Activated CD4-positive, alpha-beta T cell treated with anti-CD3 and anti-CD28 coated beads, Interleukin-2, amount 50 U/mL, for 1 hour (primary cell): ENCODE data around the gene MTIF3.

Experiments
- DNase-seq: peaks from one replicate; pipeline ENCODE4 v3.0.0-alpha.2; 2020

The MTIF3 gene, protein sequence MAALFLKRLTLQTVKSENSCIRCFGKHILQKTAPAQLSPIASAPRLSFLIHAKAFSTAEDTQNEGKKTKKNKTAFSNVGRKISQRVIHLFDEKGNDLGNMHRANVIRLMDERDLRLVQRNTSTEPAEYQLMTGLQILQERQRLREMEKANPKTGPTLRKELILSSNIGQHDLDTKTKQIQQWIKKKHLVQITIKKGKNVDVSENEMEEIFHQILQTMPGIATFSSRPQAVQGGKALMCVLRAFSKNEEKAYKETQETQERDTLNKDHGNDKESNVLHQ

DNA sequence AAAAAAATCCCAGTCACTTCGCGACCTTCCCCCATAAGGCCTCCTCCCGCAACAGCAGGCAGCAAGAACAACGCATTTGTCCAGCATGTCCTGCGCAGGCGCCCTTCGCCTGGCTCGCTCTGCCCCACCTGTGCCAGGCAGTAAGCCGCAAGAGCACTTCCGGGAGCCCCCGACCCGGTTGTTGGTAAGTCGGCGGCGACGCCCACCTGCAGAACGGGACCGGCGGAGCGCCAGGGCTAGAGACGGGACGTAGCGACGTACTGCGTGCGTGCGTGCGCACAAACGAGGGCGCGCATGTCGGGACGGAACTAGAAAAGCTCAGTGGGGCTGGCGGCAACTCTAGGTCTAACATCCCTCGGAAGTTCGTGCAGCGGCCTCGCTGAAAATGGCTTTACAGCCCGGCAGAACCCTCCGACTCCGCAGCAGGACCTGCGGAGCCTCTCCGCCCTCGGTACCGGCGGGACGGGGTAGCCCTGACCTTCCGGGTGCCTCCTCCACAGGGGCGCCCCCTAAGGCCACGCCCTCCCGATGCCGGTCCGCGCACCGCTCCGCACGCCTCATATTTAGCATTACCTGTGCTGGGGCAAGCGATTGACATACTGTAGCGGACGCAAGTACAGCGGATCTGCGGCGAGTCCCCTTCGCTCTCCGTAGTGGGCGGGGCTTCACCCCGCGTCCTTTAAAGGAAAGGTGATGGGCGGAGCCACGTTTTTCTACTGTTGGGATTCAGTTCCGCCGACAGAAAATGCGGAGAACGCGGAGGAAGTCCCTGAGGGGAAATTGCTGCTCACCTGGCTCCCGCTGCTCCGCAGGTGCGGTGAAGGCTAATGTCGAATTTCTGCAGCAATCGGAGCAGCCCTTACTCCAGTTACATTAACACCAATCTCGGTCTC is at the start of gene MTIF3:
Gene MTIF3, minus strand, starts transcription at position 629 of the 893 bp plus-strand sequence. CDS start 10,116 bp downstream, outside the sequence.
- DNase-seq = peak; percentile 98

DNA sequence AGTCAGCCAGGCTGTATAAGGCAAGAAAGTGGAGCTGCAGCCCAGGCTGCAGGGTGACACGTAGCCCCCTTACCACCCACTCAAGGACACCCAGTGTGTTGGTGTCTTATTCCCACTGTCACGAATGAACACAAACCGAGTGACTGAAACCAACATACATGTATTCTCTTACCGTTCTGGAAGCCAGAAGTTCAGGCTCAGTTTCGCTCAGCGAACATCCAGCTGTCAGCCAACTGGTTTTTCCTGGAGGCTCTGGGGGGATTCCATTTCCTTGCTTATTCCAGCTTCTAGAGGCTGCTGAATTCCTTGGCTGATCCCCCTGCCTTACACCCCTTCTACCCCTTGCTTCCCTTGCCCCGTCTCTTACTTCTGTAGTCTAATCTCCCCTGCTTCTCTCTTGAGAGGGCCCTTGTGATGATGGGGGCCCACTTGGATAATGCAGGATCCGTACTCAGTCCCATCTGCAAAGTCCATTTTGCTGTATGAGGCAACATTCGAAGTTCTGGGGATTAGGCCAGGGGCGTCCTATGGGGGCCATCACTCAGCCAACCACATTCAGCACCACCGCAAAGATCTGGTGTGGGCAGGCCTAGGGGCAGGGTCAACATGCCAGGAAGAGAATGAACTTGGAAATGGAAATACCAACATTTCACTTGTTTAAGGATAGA is 47.3 kb upstream of the MTIF3 start:
- DNase-seq = no peak

DNA sequence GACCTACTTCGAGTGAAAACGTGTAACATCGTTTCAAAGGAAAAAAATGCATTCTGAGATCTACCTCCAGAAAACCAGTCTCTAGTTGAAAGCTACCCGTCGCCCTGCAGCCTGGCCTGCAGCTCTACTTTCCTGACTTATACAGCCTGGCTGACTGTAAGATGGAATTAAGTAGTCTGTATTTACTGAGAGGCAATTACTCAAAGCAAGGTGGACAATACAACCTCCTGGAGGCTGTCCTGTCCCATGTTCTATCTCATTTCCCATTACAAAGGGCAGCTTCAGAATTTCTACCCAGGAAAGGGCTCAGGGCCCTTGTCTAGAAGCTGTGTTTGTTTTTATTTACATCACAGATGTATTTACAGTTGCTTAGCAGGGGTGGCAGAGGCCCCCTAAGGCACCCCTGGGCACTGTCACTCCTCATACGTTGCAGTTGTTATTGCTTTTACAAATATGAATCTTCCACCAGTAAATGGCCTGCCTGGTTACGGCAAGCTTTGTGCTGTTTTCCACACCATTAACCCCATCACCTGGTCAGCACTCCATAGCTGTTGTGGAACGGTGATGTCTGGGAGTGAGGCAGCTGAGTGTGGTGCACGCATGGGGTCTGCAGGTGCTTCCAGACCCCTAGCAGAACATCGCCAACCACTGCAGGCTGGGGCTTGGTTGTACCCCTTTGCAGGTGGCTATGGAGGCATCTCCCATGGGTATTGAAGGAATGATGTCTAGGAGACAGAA is 46.3 kb upstream of the MTIF3 start:
- no peak for DNase-seq

DNA sequence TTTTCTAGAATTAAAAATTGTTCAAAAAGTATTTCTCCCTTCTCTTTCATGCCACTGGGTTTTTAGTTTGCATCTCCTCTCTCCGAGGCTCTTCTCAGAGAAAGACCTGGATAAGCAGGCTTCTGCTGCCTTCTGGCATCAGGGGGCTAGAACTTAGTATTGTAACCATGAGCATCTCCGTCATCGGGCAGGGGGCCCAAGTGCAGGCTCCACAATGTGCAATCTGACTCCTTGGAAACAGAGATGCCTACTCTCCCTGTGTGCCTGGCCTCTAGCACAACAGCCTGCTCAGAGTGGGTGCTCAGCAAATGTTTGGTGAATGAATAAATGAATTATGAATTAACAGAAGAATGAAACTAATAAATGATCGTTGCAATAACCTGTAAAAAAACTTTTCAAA is 45.6 kb upstream of the MTIF3 start:
- no peak for DNase-seq

DNA sequence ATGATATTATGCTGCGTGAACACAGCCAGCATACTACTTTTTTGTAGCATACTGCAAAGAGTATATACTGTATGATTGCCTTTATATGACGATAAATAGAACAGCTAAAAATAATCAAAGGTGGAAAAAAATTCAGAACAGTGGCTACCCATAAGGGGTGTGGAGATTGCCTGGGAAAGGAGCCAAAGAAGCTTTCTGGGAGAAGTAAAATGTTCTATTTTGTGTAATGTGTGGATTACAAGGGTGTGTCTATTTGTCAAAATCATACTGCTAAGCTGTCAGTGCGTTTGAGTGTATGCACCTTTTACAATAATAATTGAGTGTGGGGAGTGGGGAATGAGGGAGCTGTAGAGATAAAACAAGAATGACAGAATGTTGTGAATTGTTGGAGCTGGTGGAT is 45.2 kb upstream of the MTIF3 start:
- DNase-seq = no peak

DNA sequence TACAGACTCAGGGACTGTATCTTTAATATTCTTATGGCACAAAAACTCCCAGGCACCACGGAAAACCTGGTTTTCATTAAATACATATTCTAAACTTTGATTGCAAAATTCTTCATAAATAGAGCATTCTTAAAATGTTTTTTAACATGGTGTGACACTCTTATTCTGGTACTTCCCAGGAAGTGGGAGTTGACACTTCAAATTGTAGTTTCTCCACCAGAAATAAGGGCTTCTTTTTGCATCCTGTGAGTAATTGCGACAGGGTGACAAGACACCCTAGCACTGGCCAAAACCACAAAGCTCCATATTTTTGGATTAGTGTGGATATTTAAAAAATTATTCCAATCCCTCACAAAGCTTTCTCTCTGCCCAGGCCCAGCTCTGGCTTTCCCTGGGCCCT is 43.6 kb upstream of the MTIF3 start:
- no peak for DNase-seq

DNA sequence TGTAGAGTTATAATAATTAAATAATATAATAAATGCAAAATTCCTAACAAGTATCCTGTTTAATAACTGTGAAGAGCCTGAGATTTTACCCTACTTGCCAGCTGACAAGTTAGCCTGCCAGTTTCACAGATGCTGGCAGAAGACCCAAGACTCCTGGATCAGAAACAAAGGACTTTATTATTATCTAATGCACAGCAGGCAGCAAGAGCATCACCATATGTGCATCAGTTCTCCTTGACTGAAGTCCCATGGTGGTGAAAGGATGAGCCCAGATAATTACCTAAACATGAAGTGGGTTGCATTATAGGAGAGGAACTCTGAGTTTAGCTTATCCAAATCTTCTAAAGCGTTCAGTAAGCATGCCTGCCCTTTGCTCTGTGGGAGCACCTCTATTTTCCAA is 39.1 kb upstream of the MTIF3 start:
- DNase-seq = no peak

DNA sequence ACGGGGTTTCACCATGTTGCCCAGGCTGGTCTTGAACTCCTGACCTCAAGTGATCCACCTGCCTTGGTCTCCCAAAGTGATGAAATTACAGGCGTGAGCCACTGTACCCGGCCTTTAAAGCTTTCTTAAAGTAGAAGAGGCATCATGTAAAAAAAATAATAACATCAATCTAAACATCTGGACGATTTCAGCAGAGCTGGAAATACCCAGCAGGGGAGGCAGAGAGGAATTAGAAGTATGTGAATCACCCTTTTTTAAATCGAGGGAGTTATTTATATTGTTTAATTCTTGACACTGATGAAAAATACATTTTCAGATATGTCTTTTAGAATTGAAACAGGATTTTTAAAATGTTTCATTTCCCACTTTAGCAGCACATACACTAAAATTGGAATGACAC is 37.4 kb upstream of the MTIF3 start:
- DNase-seq = no peak

DNA sequence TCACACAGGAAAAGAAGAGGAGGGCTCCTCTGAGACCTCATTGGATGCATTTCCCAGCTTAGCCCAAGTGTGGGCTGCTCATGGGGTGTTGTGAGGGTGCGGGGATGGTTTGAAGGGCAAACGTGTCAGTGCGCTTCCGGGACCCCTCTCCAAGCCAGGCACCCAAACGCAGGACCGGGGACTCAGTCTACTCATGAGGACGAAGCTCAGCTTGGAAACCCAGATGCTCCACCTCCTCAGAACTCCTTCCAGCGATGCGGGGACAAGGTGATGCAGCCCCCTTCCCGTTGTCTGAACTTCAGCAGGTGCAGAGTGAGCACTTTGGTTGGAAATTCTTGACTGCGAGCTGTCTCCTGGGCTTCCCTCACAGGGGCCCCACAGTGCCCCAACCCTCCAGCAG is 33.1 kb upstream of the MTIF3 start:
- DNase-seq = no peak

DNA sequence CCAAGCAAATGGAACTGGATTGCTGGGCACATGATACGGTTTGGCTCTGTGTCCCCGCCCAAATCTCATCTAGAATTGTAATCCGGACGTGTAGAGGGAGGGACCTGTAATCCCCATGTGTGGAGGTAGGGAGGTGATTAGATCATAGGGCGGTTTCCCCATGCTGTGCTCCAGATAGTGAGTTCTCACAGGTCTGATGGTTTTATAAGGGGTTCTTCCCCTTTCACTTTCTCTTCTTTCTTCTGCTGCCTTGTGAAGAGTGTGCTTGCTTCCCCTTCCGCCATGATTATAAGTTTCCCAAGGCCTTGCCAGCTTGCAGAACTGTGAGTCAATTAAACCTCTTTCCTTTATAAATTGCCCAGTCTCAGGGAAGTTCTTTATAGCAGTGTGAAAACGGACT is 32.6 kb upstream of the MTIF3 start:
- no peak for DNase-seq

DNA sequence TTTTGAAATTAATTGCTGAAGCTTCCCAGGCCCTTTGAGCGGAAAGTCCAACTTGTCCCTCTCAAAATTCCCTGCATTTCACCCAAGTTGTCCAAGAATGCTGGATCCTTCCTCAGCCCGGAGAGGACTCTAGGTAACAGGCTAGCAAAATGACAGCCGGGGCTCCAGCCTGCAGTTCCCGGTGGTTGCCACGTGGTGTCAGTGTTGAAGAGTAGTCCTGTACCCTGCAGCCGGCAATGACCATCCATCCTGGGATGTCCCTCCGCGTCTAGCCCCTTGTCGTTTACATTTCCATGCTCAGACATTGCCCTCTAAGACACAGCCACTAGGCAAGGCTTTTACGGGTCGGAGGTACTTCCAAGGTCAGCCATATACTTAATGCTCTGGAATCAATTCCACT is 31.4 kb upstream of the MTIF3 start:
- DNase-seq = peak; percentile 6

DNA sequence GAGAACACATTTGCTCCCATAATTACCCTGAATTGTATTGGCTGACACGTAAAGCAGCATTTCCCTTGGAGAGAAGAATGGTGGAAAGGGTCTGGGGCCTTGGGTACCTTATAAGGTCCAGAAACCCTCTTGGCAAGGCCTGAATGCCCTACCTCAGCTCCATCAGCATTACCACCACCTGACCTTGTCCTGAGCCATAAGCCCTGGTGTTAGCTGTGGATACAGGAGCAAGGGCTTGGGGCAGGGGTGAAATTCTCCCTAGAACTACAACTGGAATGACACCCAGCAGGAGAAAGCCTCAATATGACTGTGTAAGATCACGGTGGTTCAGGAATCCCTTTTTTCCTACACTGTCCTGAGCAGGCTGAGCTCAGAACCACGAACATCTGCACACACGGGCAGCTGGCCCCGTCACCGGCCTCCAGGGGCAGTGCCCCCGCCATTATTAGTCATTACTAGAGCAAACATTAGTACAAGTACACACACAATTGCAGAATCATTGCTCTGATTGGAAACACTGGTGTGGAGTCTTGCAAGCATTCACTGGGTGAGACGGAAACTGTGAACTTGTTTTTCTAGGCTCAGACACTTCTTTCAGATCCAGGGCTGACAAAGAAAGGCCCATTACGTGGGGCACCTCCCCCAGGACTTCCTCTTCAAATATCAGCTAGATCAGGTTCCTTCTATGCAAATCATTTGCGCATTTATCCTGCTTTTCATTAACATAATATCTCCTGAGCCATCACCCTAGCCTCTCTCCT is 26.8 kb upstream of the MTIF3 start:
- DNase-seq = peak; percentile 15

DNA sequence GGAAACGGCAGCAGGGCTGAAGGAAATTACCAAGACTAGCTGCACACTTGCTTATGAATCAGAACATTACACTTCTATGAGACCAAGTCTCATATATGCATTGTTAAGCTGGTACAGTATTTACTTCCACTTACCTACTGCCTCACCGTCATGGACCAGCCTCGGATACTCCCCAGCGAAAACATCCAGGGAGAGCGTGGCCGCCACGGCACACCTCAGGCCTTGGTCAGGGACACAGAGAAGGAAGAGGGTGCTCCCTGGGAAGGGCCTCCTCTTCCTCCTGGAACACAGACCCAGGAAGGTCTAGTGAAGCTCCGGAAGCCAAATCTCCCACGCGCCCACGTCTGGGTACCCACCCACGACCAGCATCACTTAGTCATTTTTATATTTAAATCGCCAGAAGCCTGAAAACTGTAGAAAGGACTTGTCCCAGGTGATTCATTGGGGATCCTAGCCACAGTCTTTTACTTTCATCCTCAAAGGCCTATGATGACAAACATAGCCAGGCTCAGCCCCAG is 24.4 kb upstream of the MTIF3 start:
- DNase-seq = no peak

DNA sequence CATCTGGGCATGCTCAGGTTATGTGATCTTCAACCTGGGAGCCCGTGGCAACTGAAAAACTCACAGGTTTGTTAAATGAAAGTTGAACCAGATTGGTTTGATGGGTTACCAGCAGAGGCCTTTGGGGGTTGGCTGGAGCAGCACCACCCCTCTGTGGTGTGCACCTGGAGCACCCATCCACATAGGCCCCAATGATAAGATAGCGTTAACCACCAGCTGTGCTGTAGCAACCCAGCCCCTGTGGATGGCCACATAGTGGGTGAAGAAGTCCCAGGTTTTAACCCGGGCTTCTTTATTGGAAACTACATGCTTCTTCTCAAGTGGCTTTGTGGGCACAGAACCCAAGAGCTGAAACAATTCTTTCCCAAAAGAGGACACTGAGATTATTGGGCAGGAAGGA is 22.6 kb upstream of the MTIF3 start:
- DNase-seq = no peak

DNA sequence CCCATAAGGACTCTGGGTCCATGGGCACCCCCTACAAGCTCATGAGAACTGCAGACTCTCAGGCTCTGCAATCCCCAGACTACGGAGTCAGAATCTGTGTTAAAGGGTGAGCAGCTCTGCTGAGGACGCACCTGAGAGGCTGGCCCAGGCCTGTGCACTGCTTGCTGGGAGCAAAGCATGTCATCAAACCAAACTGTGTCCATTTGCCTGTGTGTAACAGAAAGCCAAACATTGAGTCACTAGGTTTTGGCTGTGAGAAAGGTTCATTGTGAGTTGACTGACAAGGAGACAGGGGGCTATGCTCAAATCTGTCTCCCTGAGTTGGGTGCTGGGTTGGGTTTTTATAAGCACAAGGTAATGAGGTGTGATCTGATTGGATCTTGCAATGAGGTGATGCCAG is 22.1 kb upstream of the MTIF3 start:
- DNase-seq = no peak

DNA sequence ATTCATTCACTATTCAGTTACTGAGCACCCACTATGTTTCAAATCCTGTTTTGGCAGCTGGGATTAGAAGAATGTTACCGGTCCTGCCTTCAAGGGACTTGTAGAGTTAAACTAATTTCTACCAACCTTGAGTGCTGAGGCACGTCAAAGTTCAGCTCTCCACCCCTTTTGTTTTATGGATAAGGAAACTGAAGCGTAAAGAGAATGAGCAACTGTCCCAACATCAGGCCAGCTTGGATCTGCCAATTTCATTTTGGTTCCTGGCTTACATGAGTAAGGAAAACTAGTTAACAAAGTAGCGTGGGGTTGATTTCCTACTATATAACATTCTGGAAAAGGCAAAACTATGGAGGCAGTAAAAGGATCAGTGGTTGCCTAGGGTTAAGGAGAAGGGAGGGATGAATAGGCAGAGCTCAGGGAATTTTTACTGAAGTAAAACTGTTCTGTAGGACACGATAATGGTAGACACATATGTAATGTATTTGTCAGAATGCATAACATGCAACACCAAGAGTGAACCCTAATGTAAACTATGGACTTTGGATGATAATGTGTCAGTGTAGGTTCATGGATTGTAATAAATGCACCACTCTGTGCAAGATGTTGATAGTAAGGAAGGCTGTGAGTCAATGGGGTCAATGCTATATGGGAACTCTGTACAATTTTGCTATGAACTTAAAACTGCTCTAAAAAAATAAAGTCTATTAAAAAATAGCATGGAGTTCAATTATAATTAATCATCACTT is 19.9 kb upstream of the MTIF3 start:
- DNase-seq = no peak

DNA sequence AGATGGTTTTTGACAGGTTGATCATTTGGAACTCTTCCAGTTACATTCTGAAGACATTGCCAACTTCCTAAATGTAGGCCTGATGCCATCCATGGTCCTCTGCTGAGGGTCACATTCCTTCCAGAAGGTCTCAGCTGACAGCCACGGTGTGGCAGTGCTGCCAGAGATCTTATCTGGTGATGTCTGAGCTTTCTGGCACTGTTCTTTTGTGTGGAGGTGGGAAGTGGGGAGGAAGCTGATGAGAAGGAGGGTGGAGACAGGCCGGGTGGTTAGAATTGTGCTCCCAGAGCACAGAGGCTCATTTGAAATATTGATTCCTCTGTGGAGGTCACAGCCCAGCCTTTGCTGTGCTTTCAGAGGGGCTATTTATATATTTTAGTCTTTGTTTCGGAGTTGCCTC is 16.1 kb upstream of the MTIF3 start:
- no peak for DNase-seq

DNA sequence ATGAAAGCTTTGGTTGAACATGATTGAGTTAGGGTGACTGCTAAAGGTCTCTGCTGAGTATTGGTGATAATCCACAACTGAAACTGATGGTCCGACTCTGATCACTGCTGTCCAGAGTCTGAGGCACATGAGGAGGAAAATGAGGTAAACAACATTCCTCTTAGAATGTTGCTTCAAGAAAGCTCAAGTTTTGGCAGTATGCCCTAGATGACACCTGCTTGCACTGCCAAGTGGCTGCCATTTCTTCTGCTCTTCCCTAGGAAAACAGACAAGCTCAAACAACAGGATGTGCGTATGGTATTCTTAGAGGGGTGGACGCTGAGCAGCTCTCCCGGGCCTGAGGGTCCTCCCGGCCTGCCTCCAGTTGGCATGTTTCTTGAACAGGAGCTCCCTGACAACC is 15.2 kb upstream of the MTIF3 start:
- DNase-seq = no peak

DNA sequence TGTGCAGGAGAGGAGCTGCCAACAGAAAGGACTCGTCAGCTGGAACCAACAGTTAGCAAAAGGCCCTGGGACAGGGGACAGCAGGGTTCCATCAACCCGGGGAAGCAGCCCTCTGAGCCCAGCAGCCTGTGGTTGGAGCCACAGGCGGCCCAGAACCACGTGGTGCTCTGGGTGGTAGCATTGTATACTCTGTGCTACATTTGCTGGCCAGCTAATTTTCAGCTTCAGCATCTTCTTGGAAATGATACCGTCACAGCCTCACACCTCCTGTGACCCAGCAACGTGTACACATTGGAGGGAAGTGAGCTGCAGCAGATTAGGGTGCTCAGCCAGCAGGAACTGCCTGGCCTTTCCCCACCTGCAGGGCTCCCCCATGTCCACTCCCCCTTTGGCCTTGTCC is 13.1 kb upstream of the MTIF3 start:
- no peak for DNase-seq

DNA sequence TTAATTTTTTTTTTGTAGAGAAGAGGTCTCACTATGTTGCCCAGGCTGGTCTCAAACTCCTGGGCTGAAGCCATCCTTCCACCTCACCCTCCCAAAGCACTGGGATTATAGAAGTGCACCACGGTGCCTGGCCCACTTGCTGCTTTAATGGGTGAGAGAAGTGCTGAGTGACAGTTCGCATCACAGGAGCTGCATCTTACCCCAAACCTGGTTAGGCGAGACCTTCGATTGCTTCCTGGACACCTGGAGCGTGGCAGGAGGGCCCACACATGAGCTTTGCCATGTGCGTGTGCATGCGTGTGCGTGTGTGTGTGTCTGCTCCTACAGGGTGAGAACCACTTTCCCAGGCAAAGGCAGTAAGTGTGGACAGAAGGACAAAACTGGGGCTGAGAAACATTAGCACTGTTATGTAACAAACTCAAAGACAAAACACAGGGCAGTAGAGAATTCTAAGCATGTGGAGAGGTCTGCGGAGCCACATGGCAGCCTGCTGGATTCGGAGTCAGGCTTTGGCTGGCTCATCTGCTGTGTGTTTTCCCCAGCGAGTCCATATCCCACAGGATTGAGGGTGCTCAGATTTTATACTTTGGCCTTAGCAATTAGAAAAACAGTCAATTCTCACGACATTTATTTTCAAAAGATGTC is 11.7 kb upstream of the MTIF3 start:
- no peak for DNase-seq

DNA sequence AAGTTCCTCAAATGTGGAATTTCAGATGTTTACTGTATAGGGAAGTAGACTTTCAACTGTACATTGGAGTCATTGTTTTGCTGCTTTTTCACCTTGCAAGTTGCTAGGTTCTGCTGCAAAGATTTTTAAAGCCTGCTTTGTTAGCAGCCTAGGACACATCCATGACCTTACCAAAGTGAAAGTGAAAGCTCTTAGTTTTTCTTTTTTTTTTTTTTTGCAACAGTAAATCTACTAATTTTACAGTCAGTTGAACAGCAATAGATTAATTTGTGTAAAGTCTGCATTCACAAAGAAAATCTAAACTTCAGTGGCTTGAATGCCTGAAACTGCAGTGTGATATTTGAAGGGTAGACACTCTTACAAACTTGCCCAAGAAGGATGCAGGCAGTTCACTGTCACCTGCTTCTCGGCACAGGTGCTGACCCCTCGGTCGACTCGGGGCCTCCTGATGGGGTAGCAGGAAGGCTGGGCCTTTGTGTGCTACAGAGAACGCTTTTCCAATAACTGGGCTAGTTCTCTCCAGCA is 5.0 kb upstream of the MTIF3 start:
- no peak for DNase-seq
